Urinary bladder (tissue), 4 donors: Measurements from ENCODE around the gene NPDC1. TPM values are rescaled to one million over a fixed set of nuclear protein-coding genes. Genes with fewer than 3 reads are reported as not detected.

Experiments used
- DNase-seq: peaks from one replicate; pipeline ENCODE4 v3.0.0-alpha.2; 2015; ENCODE audit errors: extremely low spot score
- H3K27ac ChIP-seq: one replicate; pipeline ENCODE4 v1.5.1; 2013; ENCODE audit warnings: low read depth, mild to moderate bottlenecking, moderate library complexity
- H3K36me3 ChIP-seq: one replicate; pipeline ENCODE4 v1.6.1; 2013; ENCODE audit warnings: mild to moderate bottlenecking, moderate library complexity; ENCODE audit not compliant: insufficient read depth
- H3K4me1 ChIP-seq: one replicate; pipeline ENCODE4 v1.6.1; 2013; ENCODE audit warnings: mild to moderate bottlenecking, moderate library complexity; ENCODE audit not compliant: insufficient read depth
- H3K4me3 ChIP-seq: one replicate; pipeline ENCODE4 v1.5.1; 2013; ENCODE audit warnings: low read depth, low read length
- WGBS: extraction: QIAGEN DNeasy Blood & Tissue Kit; methylation state at CpG from one replicate; pipeline ENCODE4 v1.1.7; 2013; 5-methylcytosine and 5-hydroxymethylcytosine counted together
- polyA plus RNA-seq: library from polyadenylated mRNA; stranded (reverse); fragments of 200-250 nt; gene quantifications from one replicate; pipeline ENCODE4 v1.2.3, GENCODE V29; 2013
- total RNA-seq: library from RNA; depleted of rRNA; stranded (reverse); fragments of >200 nt; gene quantifications from one replicate; pipeline ENCODE4 v1.2.3, GENCODE V29; 2014
- donor health status: healthy with polysubstance abuse.
- donor health status: healthy.

The NPDC1 gene
- total and polyA plus RNA-seq, 2 donors: 17.9 to 120 TPM

- WGBS: 79% methylated on average over 2 of the region's 2 CpGs
- Histone ChIP-seq H3K4me1 (no peaks in the 10 kb centered on the region), H3K27ac (no peak overlapping the region), H3K4me3 (no peak overlapping the region), H3K36me3 (no peaks in the 10 kb centered on the region)
- DNase-seq: no peak
Measured at GRCh38 chr9:137026384-137026783, 19.6 kb downstream of the NPDC1 start.

GRCh38 chr9:137025517-137025966 is 20.4 kb downstream of the NPDC1 start:
- WGBS: 81% methylated on average over 21 of the region's 21 CpGs
- H3K4me3 ChIP-seq: no peak overlapping the region
- no peaks in the 10 kb centered on the region for H3K4me1 ChIP-seq
- no peak overlapping the region for H3K27ac ChIP-seq
- no peaks in the 10 kb centered on the region for H3K36me3 ChIP-seq
- no peak for DNase-seq

- H3K36me3 ChIP-seq: no peaks in the 10 kb centered on the region
- 79% methylated on average over 15 of the region's 15 CpGs for WGBS
- no peaks in the 10 kb centered on the region for H3K4me1 ChIP-seq
- no peak overlapping the region for H3K27ac ChIP-seq
- no peak for DNase-seq
- H3K4me3 ChIP-seq: no peak overlapping the region
Measured at GRCh38 chr9:137023583-137023991, 22.4 kb downstream of the NPDC1 start.

GRCh38 chr9:137023157-137023556 is 22.8 kb downstream of the NPDC1 start:
- DNase-seq: no peak
- no peak overlapping the region for H3K4me3 ChIP-seq
- no peaks in the 10 kb centered on the region for H3K36me3 ChIP-seq
- no peaks in the 10 kb centered on the region for H3K4me1 ChIP-seq
- WGBS: 79% methylated on average over 7 of the region's 7 CpGs
- no peak overlapping the region for H3K27ac ChIP-seq

GRCh38 chr9:137022662-137023008 is 23.3 kb downstream of the NPDC1 start:
- WGBS: 90% methylated on average over 23 of the region's 23 CpGs
- H3K27ac ChIP-seq: no peak overlapping the region
- no peak for DNase-seq
- no peaks in the 10 kb centered on the region for H3K4me1 ChIP-seq
- no peaks in the 10 kb centered on the region for H3K36me3 ChIP-seq
- no peak overlapping the region for H3K4me3 ChIP-seq

- H3K4me1 ChIP-seq: no peaks in the 10 kb centered on the region
- DNase-seq: no peak
- no peaks in the 10 kb centered on the region for H3K36me3 ChIP-seq
- H3K27ac ChIP-seq: no peak overlapping the region
- 61% methylated on average over 30 of the region's 30 CpGs for WGBS
- H3K4me3 ChIP-seq: no peak overlapping the region
Measured at GRCh38 chr9:137021979-137022661, 23.9 kb downstream of the NPDC1 start.

GRCh38 chr9:137021568-137021978 is 24.4 kb downstream of the NPDC1 start:
- no peak for DNase-seq
- Histone ChIP-seq H3K4me3 (no peak overlapping the region), H3K36me3 (no peaks in the 10 kb centered on the region), H3K27ac (no peak overlapping the region), H3K4me1 (no peaks in the 10 kb centered on the region)
- WGBS: 94% methylated on average over 6 of the region's 6 CpGs

- 96% methylated on average over 32 of the region's 32 CpGs for WGBS
Measured at GRCh38 chr9:137020771-137021567, 25.0 kb downstream of the NPDC1 start.

GRCh38 chr9:137019891-137020683 is 25.9 kb downstream of the NPDC1 start:
- Histone ChIP-seq H3K4me1 (no peaks in the 10 kb centered on the region), H3K27ac (no peak overlapping the region), H3K4me3 (no peak overlapping the region), H3K36me3 (peaks cover under 1% of the 10 kb centered on the region)
- WGBS: 91% methylated on average over 34 of the region's 34 CpGs
- no peak for DNase-seq

More at GRCh38 chr9:137020771-137021567, 25.0 kb downstream of the NPDC1 start:
- Histone ChIP-seq H3K4me1 (no peaks in the 10 kb centered on the region), H3K4me3 (no peak overlapping the region), H3K27ac (no peak overlapping the region), H3K36me3 (no peaks in the 10 kb centered on the region)
- no peak for DNase-seq

GRCh38 chr9:137018761-137019559 is 27.0 kb downstream of the NPDC1 start:
- H3K4me3 ChIP-seq: no peak overlapping the region
- H3K27ac ChIP-seq: no peak overlapping the region
- 92% methylated on average over 36 of the region's 36 CpGs for WGBS
- no peak for DNase-seq
- H3K36me3 ChIP-seq: peaks cover 2% of the 10 kb centered on the region
- no peaks in the 10 kb centered on the region for H3K4me1 ChIP-seq

GRCh38 chr9:137017791-137018497 is 28.0 kb downstream of the NPDC1 start:
- Histone ChIP-seq H3K27ac (no peak overlapping the region), H3K4me1 (no peaks in the 10 kb centered on the region), H3K36me3 (peaks cover 2% of the 10 kb centered on the region), H3K4me3 (no peak overlapping the region)
- DNase-seq: no peak
- WGBS: 93% methylated on average over 45 of the region's 45 CpGs

- 97% methylated on average over 28 of the region's 28 CpGs for WGBS
Measured at GRCh38 chr9:137017071-137017470, 28.9 kb downstream of the NPDC1 start.

More at GRCh38 chr9:137017071-137017470, 28.9 kb downstream of the NPDC1 start:
- Histone ChIP-seq H3K27ac (no peak overlapping the region), H3K4me1 (no peaks in the 10 kb centered on the region), H3K36me3 (peaks cover 2% of the 10 kb centered on the region), H3K4me3 (no peak overlapping the region)
- no peak for DNase-seq
